ENCODE measurements around the gene SCARF2. TPM values are rescaled to one million over a fixed set of nuclear protein-coding genes. Genes with fewer than 3 reads are reported as not detected.

The SCARF2 gene
- total and polyA plus RNA-seq, 2 of the 8 experiments (the other 6 are each of a cell fraction or from before 2014, with no cell fraction given): 4.2 to 9.8 TPM

DNA sequence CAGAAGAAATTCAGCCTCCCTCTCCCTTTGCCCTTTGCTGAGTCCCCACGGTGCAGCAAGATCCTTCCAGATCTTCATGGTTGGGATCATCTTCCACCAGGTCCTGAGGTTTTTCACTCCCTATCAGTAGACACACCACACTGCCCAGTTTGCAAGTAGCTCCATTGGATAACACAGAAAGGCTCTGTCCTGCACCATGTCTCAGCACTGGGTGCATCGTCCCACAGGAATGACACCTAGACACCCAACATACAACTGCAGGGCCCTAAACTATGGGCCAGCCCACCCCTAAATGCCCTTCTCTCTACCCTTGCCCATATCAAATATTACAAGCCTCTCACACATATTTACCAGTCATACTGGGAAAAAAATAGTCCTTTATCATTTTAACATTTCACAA lies 48.6 kb upstream of the SCARF2 start:
- Histone ChIP-seq H3K9me3 (ENCODE audit: insufficient read depth in 2 of 2, low read depth in 1 of 2, low read length in 1 of 2) (no peaks in the 10 kb centered on the region; a peak in 1 of 4 replicates), H3K27me3 (replicated peaks in 1 of 4; ENCODE audit: control insufficient read depth in 3 of 4, extremely low read depth in 1 of 4, insufficient read depth in 3 of 4, low read length in 3 of 4) (no peaks in the 10 kb centered on the region), H2AFZ (ENCODE audit: low read length) (no peak overlapping the region), H3K18ac (ENCODE audit: extremely low read depth, low read length) (no peak overlapping the region), H3K4ac (replicated peaks; ENCODE audit: insufficient read length, low read depth, low read length) (no peak overlapping the region), H3K23me2 (ENCODE audit: low read depth, low read length) (no peaks in the 10 kb centered on the region), H3K14ac (ENCODE audit: insufficient read length) (no peak overlapping the region), H4K91ac (replicated peaks; ENCODE audit: insufficient read length, low read length) (no peak overlapping the region), H4K8ac (ENCODE audit: extremely low read depth, insufficient read depth, low read length) (no peak overlapping the region), H2BK12ac (ENCODE audit: low read depth, low read length) (no peak overlapping the region), H4K20me1 (replicated peaks in 1 of 2; ENCODE audit: control insufficient read depth in 1 of 2, insufficient read depth in 2 of 2, low read length in 2 of 2) (peaks cover 4 to 9% of the 10 kb centered on the region in 2 experiments), H2BK20ac (ENCODE audit: low read length) (no peak overlapping the region), H2AK5ac (ENCODE audit: low read depth, low read length) (no peak overlapping the region), H3K27ac (ENCODE audit: low read depth, low read length) (no peak overlapping the region), H3K36me3 (ENCODE audit: control insufficient read depth in 2 of 4, insufficient read depth in 4 of 4, low read length in 3 of 4) (no peaks in the 10 kb centered on the region), H3K9ac (replicated peaks in 1 of 4; ENCODE audit: extremely low read depth in 1 of 4, low read depth in 3 of 4, low read length in 3 of 4) (no peak overlapping the region), H3K79me1 (ENCODE audit: low read depth, low read length) (peaks cover 5% of the 10 kb centered on the region; the same call in 1 of the 2 replicates), H2BK120ac (replicated peaks; ENCODE audit: low read depth, low read length) (no peak overlapping the region), H4K5ac (ENCODE audit: insufficient read length, low read depth, low read length) (no peak overlapping the region), H3K56ac (replicated peaks; ENCODE audit: insufficient read length, low read depth, low read length) (no peak overlapping the region), H3K23ac (ENCODE audit: insufficient read length) (no peak overlapping the region), H3K4me3 (ENCODE audit: extremely low read depth in 1 of 4, insufficient read depth in 2 of 4, low read depth in 3 of 4, low read length in 4 of 4) (no peak overlapping the region), H2BK5ac (ENCODE audit: low read depth, low read length) (no peak overlapping the region), H3K79me2 (ENCODE audit: control insufficient read depth in 1 of 2, insufficient read depth in 2 of 2, low read length in 2 of 2) (no peaks in the 10 kb centered on the region), H3K4me2 (ENCODE audit: insufficient read depth in 1 of 2, low read depth in 2 of 2, low read length in 2 of 2) (no peak overlapping the region), H3K4me1 (replicated peaks in 1 of 4; ENCODE audit: control insufficient read depth in 3 of 4, insufficient read depth in 4 of 4, low read length in 3 of 4) (peaks cover 0 to 5% (median 0%) of the 10 kb centered on the region in 4 experiments; a peak in 2 of 7 replicates), H2BK15ac (ENCODE audit: low read length) (no peak overlapping the region)
- FAIRE-seq (no peak), DNase-seq (ENCODE audit: low read depth in 1 of 2, low spot score in 2 of 2) (no peak)
- 91% methylated on average over 2 of the region's 2 CpGs; no CpG with 5 or more reads in 1 of the 2 experiments for WGBS, 2 experiments (ENCODE audit: extremely low coverage in 1 of 2, insufficient coverage in 1 of 2, insufficient read length in 1 of 2, insufficient replicate concordance in 2 of 2, low coverage in 1 of 2, low lambda C conversion rate in 2 of 2, missing lambda C conversion rate in 1 of 2)
- ChIA-PET CTCF (ENCODE audit: partially characterized antibody) (interaction anchor here (2.7 kb wide), 1 partner anchor 7 kb away, joined by 12 read pairs; no protein-coding TSS in a partner anchor), POLR2A (ENCODE audit: partially characterized antibody) (no interaction called here)
- TF ChIP-seq CTBP2 (IDR thresholded peaks at IDR 0.05; ENCODE audit: borderline replicate concordance, insufficient read depth, insufficient read length, low read length): no peak
- TF ChIP-seq HDAC6 (IDR thresholded peaks at IDR 0.05; ENCODE audit: low read depth, low read length): no peak
- TF ChIP-seq GTF2F1 (IDR thresholded peaks at IDR 0.05; ENCODE audit: borderline replicate concordance, low read depth, low read length): no peak
- TF ChIP-seq, protein P1, sequence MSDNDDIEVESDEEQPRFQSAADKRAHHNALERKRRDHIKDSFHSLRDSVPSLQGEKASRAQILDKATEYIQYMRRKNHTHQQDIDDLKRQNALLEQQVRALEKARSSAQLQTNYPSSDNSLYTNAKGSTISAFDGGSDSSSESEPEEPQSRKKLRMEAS (IDR thresholded peaks at IDR 0.05): no peak
- no peak for TF ChIP-seq GABPA (IDR thresholded peaks at IDR 0.05; ENCODE audit: borderline replicate concordance, insufficient read depth, low read length)
- TF ChIP-seq RFX5 (IDR thresholded peaks at IDR 0.05; ENCODE audit: borderline replicate concordance, low read depth, low read length): no peak
- TF ChIP-seq, protein P2, sequence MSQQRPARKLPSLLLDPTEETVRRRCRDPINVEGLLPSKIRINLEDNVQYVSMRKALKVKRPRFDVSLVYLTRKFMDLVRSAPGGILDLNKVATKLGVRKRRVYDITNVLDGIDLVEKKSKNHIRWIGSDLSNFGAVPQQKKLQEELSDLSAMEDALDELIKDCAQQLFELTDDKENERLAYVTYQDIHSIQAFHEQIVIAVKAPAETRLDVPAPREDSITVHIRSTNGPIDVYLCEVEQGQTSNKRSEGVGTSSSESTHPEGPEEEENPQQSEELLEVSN (IDR thresholded peaks at IDR 0.05): no peak
- no peak for TF ChIP-seq KDM1A (IDR thresholded peaks at IDR 0.05; ENCODE audit: borderline replicate concordance, low read length)
- TF ChIP-seq RXRA (IDR thresholded peaks at IDR 0.05; ENCODE audit: insufficient read depth, low read depth, low read length): no peak
- no peak for TF ChIP-seq BRCA1 (IDR thresholded peaks at IDR 0.05; ENCODE audit: low read depth, low read length)
- TF ChIP-seq YY1 (IDR thresholded peaks at IDR 0.05; ENCODE audit: low read depth, low read length): no peak
- no peak for TF ChIP-seq EP300 (IDR thresholded peaks at IDR 0.05; ENCODE audit: borderline replicate concordance in 1 of 2, low read depth in 2 of 2, low read length in 2 of 2)
- TF ChIP-seq ASH2L (IDR thresholded peaks at IDR 0.05; ENCODE audit: low read length): no peak
